ENCODE measurements around the gene ZSCAN9. TPM values are rescaled to one million over a fixed set of nuclear protein-coding genes. Genes with fewer than 3 reads are reported as not detected.
A peak's percentile ranks its signal among the peaks of the same experiment; 100 is the strongest.

ZSCAN9 gene
- total and polyA plus RNA-seq, 2 donors (not counting 3 experiments of a cell fraction or from before 2014, with no cell fraction given), result 11.7 to 18.0 TPM

DNA sequence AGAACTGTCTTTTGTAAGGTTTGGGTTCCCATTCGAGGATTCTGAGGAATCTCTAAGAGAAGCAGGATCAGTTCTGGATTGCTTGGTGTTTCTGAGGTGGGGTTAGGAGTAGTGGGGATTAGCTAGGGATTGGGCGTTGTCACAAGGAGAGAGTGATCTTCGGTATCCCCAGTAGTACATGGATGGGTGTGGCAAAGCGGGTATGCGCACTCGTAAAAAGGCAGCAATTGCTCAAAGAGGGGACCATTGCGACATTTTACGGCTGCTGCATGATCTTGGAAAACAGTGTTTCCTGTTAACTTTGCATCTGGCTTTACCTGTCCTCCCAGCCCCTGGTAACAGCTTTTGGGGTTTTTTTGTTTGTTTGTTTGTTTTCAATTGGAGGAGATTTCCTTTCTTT is 9.7 kb upstream of the ZSCAN9 start:
- ChIA-PET CTCF (no interaction called here), POLR2A (no interaction called here)
- H4K20me1 ChIP-seq (replicated peaks; ENCODE audit: control insufficient read depth, extremely low read depth, insufficient read depth, low read length), result no peaks in the 10 kb centered on the region
- FAIRE-seq (no peak), DNase-seq (ENCODE audit: low read depth, low spot score) (no peak)
- no peak overlapping the region for H3K4me3 ChIP-seq (replicated peaks in 1 of 3; ENCODE audit: insufficient read depth in 1 of 3, low read depth in 1 of 3, low read length in 3 of 3)
- no TSS peak for BruUV-seq (replicated peaks)
- no peaks in the 10 kb centered on the region for H3K9me3 ChIP-seq (replicated peaks; ENCODE audit: control insufficient read depth, insufficient read depth, low read length)
- intact Hi-C loops (cut with micrococcal nuclease), result loop anchor here (10.0 kb wide), 2 partner anchors 439 to 769 kb away; no protein-coding TSS in a partner anchor
- dilution Hi-C loops (cut with MboI; ENCODE audit: extremely low pct_ligation_motif_present, low sequenced_read_pairs), result no loop called here
- TF ChIP-seq GATA2 (IDR thresholded peaks at IDR 0.05; ENCODE audit: insufficient read depth, insufficient read length, low read depth, low read length) (no peak), POLR2AphosphoS5 (IDR thresholded peaks at IDR 0.05; ENCODE audit: insufficient read depth, low read depth, low read length) (no peak), JUN (IDR thresholded peaks at IDR 0.05; ENCODE audit: borderline replicate concordance, insufficient read depth, insufficient read length, low read depth) (no peak), MYC (IDR thresholded peaks at IDR 0.05; ENCODE audit: low read depth, low read length) (no peak), POLR2A (IDR thresholded peaks at IDR 0.05; ENCODE audit: low read depth, low read length) (no peak), FOS (IDR thresholded peaks at IDR 0.05; ENCODE audit: borderline replicate concordance, insufficient read depth, low read length) (no peak), EZH2 (IDR thresholded peaks at IDR 0.05; ENCODE audit: borderline replicate concordance, low read depth, low read length, severe bottlenecking) (no peak)
- TF ChIP-seq, protein P1, sequence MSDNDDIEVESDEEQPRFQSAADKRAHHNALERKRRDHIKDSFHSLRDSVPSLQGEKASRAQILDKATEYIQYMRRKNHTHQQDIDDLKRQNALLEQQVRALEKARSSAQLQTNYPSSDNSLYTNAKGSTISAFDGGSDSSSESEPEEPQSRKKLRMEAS (IDR thresholded peaks at IDR 0.05; ENCODE audit: insufficient read depth, insufficient read length), result no peak
- TF ChIP-seq, protein P2, sequence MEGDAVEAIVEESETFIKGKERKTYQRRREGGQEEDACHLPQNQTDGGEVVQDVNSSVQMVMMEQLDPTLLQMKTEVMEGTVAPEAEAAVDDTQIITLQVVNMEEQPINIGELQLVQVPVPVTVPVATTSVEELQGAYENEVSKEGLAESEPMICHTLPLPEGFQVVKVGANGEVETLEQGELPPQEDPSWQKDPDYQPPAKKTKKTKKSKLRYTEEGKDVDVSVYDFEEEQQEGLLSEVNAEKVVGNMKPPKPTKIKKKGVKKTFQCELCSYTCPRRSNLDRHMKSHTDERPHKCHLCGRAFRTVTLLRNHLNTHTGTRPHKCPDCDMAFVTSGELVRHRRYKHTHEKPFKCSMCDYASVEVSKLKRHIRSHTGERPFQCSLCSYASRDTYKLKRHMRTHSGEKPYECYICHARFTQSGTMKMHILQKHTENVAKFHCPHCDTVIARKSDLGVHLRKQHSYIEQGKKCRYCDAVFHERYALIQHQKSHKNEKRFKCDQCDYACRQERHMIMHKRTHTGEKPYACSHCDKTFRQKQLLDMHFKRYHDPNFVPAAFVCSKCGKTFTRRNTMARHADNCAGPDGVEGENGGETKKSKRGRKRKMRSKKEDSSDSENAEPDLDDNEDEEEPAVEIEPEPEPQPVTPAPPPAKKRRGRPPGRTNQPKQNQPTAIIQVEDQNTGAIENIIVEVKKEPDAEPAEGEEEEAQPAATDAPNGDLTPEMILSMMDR (IDR thresholded peaks at IDR 0.05; ENCODE audit: extremely low read depth in 1 of 2, insufficient read depth in 1 of 2, low read depth in 1 of 2, low read length in 2 of 2), result no peak
- H3K27ac ChIP-seq (ENCODE audit: insufficient read depth, low read depth, low read length), result no peak overlapping the region
- H3K4me1 ChIP-seq (ENCODE audit: control insufficient read depth, extremely low read depth, insufficient read depth, low read length), result peaks cover 8% of the 10 kb centered on the region
- no peak overlapping the region for H3K9ac ChIP-seq (replicated peaks; ENCODE audit: extremely low read depth, insufficient read depth, low read length)
- peak overlapping the region; percentile 51 for H2AFZ ChIP-seq (ENCODE audit: low read depth, low read length)
- H3K27me3 ChIP-seq (ENCODE audit: control insufficient read depth in 2 of 2, insufficient read depth in 2 of 2, low read length in 2 of 2), result peaks cover 15 to 39% of the 10 kb centered on the region in 2 experiments
- peak overlapping the region; percentile 9 for H3K4me2 ChIP-seq (ENCODE audit: insufficient read depth, low read length)
- H3K9me1 ChIP-seq (replicated peaks; ENCODE audit: control insufficient read depth, extremely low read depth, insufficient read depth, low read length), result no peaks in the 10 kb centered on the region
- H3K79me2 ChIP-seq (ENCODE audit: control insufficient read depth, insufficient read depth, low read length), result no peaks in the 10 kb centered on the region
- H3K36me3 ChIP-seq (ENCODE audit: control insufficient read depth in 2 of 2, extremely low read depth in 1 of 2, insufficient read depth in 2 of 2, low read length in 2 of 2), result no peaks in the 10 kb centered on the region
